Upper lobe of left lung (tissue), 6 donors: ENCODE data around the gene ITGA2. TPM values are rescaled to one million over a fixed set of nuclear protein-coding genes. Genes with fewer than 3 reads are reported as not detected.

Source experiments
- ATAC-seq, 2 donors: fragments of 200-7000 bp; cut with Tn5 transposase; one replicate each; pipeline ENCODE4 v1.9.1; 2022; ENCODE audit warnings: mild to moderate bottlenecking in 2 of 2, moderate library complexity in 2 of 2; ENCODE audit not compliant: low FRiP score in 2 of 2
- DNase-seq, 2 donors: peaks; one replicate each; pipeline ENCODE4 v3.0.0-alpha.2; 2019 to 2020
- H3K27ac ChIP-seq, 4 donors: fragments of 200-600 bp; sonication (generic); one replicate each; pipeline ENCODE4 v1.5.1; 2016 to 2019
- H3K27me3 ChIP-seq, 4 donors: fragments of 200-600 bp; sonication (generic); one replicate each; pipeline ENCODE4 v1.5.1; 2017 to 2019
- H3K36me3 ChIP-seq, 4 donors: fragments of 200-600 bp; sonication (generic); one replicate each; pipeline ENCODE4 v1.5.1; 2016 to 2019
- H3K4me1 ChIP-seq, 4 donors: fragments of 200-600 bp; sonication (generic); one replicate each; pipeline ENCODE4 v1.5.1; 2018 to 2019
- H3K4me3 ChIP-seq, 4 donors: fragments of 200-600 bp; sonication (generic); one replicate each; pipeline ENCODE4 v1.5.1; 2017 to 2019; ENCODE audit warnings: mild to moderate bottlenecking in 2 of 4, moderate library complexity in 1 of 4
- H3K9me3 ChIP-seq, 4 donors: fragments of 200-600 bp; sonication (generic); one replicate each; pipeline ENCODE4 v1.5.1; 2018 to 2019
- CTCF ChIP-seq, 6 experiments: fragments of 450-650 bp in 4 of 6; fragments of 200-600 bp in 2 of 6; sonication (generic) in 2 of 6; IDR thresholded peaks; one replicate each; pipeline ENCODE4 v1.5.1; 2016 to 2019; ENCODE audit warnings: antibody characterized with exemption in 6 of 6
- EP300 ChIP-seq, 4 donors: sonication (generic); formaldehyde crosslinking; IDR thresholded peaks; one replicate each; pipeline ENCODE4 v1.5.1; 2017; ENCODE audit warnings: antibody characterized with exemption in 4 of 4, control low read depth in 2 of 4
- POLR2A ChIP-seq, 4 donors: fragments of 450-650 bp; IDR thresholded peaks; one replicate each; pipeline ENCODE4 v1.5.1; 2016 to 2017; ENCODE audit warnings: antibody characterized with exemption in 4 of 4, mild to moderate bottlenecking in 2 of 4
- POLR2AphosphoS5 ChIP-seq, 2 donors: sonication (generic); formaldehyde crosslinking; IDR thresholded peaks; one replicate each; pipeline ENCODE4 v1.5.1; 2017; ENCODE audit warnings: antibody characterized with exemption in 2 of 2
- WGBS, 2 donors: methylation state at CpG; one replicate each; pipeline ENCODE4 v1.1.5; 2017 to 2018; 5-methylcytosine and 5-hydroxymethylcytosine counted together
- total RNA-seq, 6 donors: library from RNA; depleted of rRNA in 4 of 6; stranded (reverse); fragments of >200 nt in 4 of 6; gene quantifications; one replicate each; pipeline versions ENCODE4 v1.1.0 to v1.2.1, GENCODE V29; 2016 to 2021
- donor health status: DM: no; HTN: no; CAD: no; lungs with moderate emphysema.
- donor health status: DM: no; HTN: yes; CAD: no; lungs with severe emphysema.

Gene ITGA2
- total RNA-seq, 6 donors from 2014 or later = 4.2 to 45.8 (median 13.7) TPM

GRCh38 chr5:53113947-53114346 is 124.8 kb downstream of the ITGA2 start:
- DNase-seq = no peak
- Histone ChIP-seq H3K27ac (no peak overlapping the region), H3K4me3 (no peak overlapping the region), H3K36me3 (no peaks in the 10 kb centered on the region), H3K27me3 (no peaks in the 10 kb centered on the region), H3K9me3 (no peaks in the 10 kb centered on the region), H3K4me1 (peaks cover 3 to 11% (median 8%) of the 10 kb centered on the region in 4 donors)
- no peak for TF ChIP-seq EP300 (IDR thresholded peaks at IDR 0.05)
- no peak for TF ChIP-seq POLR2A (IDR thresholded peaks at IDR 0.05)
- TF ChIP-seq CTCF (IDR thresholded peaks at IDR 0.05) = no peak
- TF ChIP-seq POLR2AphosphoS5 (IDR thresholded peaks at IDR 0.05) = no peak
- ATAC-seq = no peak
- 83 to 91% methylated on average over 8 to 9 of the region's 9 CpGs for WGBS, 2 donors

GRCh38 chr5:53114988-53115387 is 125.8 kb downstream of the ITGA2 start:
- ATAC-seq (no peak), DNase-seq (no peak)
- TF ChIP-seq POLR2A (IDR thresholded peaks at IDR 0.05) (no peak), CTCF (IDR thresholded peaks at IDR 0.05) (no peak), EP300 (IDR thresholded peaks at IDR 0.05) (no peak), POLR2AphosphoS5 (IDR thresholded peaks at IDR 0.05) (no peak)

GRCh38 chr5:53116597-53116996 is 127.4 kb downstream of the ITGA2 start:
- no peaks in the 10 kb centered on the region for H3K9me3 ChIP-seq
- 44 to 69% methylated on average over 1 of the region's 1 CpG for whole genome bisulfite sequencing, 2 donors
- H3K27ac ChIP-seq = no peak overlapping the region
- no peak for DNase-seq
- no peaks in the 10 kb centered on the region for H3K4me1 ChIP-seq
- no peaks in the 10 kb centered on the region for H3K27me3 ChIP-seq
- ATAC-seq = no peak
- H3K36me3 ChIP-seq = no peaks in the 10 kb centered on the region
- TF ChIP-seq CTCF (IDR thresholded peaks at IDR 0.05) = no peak
- no peak for TF ChIP-seq POLR2AphosphoS5 (IDR thresholded peaks at IDR 0.05)
- TF ChIP-seq POLR2A (IDR thresholded peaks at IDR 0.05) = no peak
- no peak for TF ChIP-seq EP300 (IDR thresholded peaks at IDR 0.05)
- no peak overlapping the region for H3K4me3 ChIP-seq

More at GRCh38 chr5:53114988-53115387, 125.8 kb downstream of the ITGA2 start:
- H3K27ac ChIP-seq = no peak overlapping the region
- H3K27me3 ChIP-seq = no peaks in the 10 kb centered on the region
- peaks cover 2 to 9% (median 7%) of the 10 kb centered on the region in 4 donors for H3K4me1 ChIP-seq
- no peaks in the 10 kb centered on the region for H3K36me3 ChIP-seq
- no peaks in the 10 kb centered on the region for H3K9me3 ChIP-seq
- no peak overlapping the region for H3K4me3 ChIP-seq

- DNase-seq = no peak
- ATAC-seq = no peak
- TF ChIP-seq EP300 (IDR thresholded peaks at IDR 0.05) = no peak
- TF ChIP-seq POLR2AphosphoS5 (IDR thresholded peaks at IDR 0.05) = no peak
- TF ChIP-seq POLR2A (IDR thresholded peaks at IDR 0.05) = no peak
- TF ChIP-seq CTCF (IDR thresholded peaks at IDR 0.05) = no peak
- Histone ChIP-seq H3K27ac (no peak overlapping the region), H3K27me3 (no peaks in the 10 kb centered on the region), H3K9me3 (no peaks in the 10 kb centered on the region), H3K4me3 (no peak overlapping the region), H3K36me3 (no peaks in the 10 kb centered on the region), H3K4me1 (no peaks in the 10 kb centered on the region)
- WGBS, 2 donors = 89 to 93% methylated on average over 5 of the region's 5 CpGs
These were observed 129.7 kb downstream of the ITGA2 start for GRCh38 chr5:53118879-53119278.

GRCh38 chr5:53120165-53120564 is 131.0 kb downstream of the ITGA2 start:
- Histone ChIP-seq H3K27ac (no peak overlapping the region), H3K4me1 (no peaks in the 10 kb centered on the region), H3K4me3 (no peak overlapping the region), H3K9me3 (no peaks in the 10 kb centered on the region), H3K27me3 (no peaks in the 10 kb centered on the region), H3K36me3 (no peaks in the 10 kb centered on the region)
- ATAC-seq (no peak), DNase-seq (no peak)
- TF ChIP-seq CTCF (IDR thresholded peaks at IDR 0.05) (no peak), EP300 (IDR thresholded peaks at IDR 0.05) (no peak), POLR2A (IDR thresholded peaks at IDR 0.05) (no peak), POLR2AphosphoS5 (IDR thresholded peaks at IDR 0.05) (no peak)
- 96 to 100% methylated on average over 1 of the region's 1 CpG for WGBS, 2 donors
